ENCODE results near the gene AOX1.
"Not testable (repeated sequence)": the region's sequence is repeated elsewhere in the genome, so short reads cannot be mapped to it uniquely, and the experiment has no call there.

AOX1 gene

GRCh38 chr2:200602584-200602983 is 16.8 kb downstream of the AOX1 start:
- DNase-seq (ENCODE audit: low spot score): no peak

- no peak for DNase-seq (ENCODE audit: low spot score)
Measured at GRCh38 chr2:200603972-200604371, 18.2 kb downstream of the AOX1 start.

DNA sequence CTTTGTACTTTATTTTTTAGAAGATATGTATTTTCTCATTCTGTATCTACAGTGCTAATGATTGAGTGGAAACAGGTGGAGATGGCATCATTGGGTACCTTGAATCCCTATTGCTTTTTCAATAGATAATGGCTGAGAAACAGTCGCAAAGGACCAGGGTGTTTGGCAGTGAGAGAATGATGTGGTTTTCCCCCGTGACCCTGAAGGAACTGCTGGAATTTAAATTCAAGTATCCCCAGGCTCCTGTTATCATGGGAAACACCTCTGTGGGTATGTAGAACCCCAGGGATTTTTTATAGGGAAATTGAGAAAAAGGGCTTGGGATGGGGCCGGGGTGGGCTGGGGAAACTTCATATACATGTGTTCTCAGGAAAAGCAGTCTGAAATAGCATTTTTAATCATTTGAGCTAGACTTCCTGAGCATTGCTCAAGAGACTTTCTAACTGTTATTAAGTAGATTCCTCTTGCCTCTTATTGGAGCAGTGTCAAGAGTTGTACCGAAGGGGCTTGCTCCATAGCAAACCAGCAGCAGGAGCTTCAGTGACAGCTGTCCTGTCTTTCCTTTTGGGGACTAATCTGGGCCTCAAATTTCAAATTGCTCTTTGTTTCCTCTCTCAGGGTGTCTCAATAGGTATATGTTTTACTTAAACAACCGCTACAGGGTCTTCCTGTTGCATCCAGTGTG is 18.9 kb downstream of the AOX1 start:
- DNase-seq (ENCODE audit: low spot score): no peak

GRCh38 chr2:200608341-200609027 is 22.7 kb downstream of the AOX1 start:
- no peak for DNase-seq (ENCODE audit: low spot score)

DNA sequence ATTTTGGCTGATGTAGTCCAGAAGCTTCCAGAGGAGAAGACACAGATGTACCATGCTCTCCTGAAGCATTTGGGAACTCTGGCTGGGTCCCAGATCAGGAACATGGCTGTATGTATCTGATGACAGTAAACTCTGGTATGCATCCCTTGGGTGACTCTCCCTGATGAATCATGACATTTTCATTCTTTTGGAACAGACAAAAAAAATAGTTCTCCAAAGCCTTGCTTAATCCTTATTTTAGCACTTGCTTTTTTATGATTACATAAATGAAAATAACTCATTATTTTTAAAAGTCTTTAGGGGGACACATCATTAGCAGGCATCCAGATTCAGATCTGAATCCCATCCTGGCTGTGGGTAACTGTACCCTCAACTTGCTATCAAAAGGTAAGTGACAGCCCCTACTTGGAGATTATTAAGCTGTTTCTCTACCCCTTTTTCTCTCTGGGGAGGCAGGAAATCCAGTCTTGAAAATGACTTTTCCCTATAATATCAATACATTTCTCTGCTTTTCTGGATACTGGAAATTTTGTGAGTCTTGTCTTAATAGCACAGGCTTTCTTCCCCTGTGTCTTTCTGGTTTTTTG is 23.3 kb downstream of the AOX1 start:
- no peak for DNase-seq (ENCODE audit: low spot score)

DNA sequence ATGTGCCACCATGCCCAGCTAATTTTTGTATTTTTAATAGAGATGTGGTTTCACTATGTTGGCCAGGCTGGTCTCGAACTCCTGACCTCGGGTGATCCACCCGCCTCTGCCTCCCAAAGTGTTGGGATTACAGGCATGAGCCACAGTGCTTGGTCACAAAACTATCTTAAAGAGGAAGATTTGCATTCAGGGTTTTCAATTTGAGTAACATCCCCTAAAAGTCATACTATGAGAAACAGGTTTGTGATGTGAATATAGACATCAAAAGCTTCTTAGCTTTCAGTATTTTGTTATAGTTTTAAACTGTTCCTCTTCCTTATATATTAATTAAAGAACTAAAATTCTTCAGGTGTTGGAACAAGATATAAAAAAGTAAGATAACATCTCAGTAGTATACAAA is 24.4 kb downstream of the AOX1 start:
- DNase-seq (ENCODE audit: low spot score): not testable (repeated sequence)

DNA sequence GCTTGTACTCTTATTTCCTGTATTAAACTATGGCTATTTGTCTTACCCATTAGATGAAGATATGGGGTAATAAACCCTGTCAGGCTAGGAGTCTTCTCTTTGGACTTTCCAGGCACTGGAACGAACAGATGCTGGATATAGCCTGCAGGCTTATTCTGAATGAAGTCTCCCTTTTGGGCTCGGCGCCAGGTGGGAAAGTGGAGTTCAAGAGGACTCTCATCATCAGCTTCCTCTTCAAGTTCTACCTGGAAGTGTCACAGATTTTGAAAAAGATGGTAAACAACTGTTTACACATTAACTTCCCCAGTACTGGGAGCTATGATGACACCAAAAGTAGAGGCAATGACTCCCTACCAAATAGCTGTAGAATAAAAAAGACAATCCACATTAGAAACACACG is 27.9 kb downstream of the AOX1 start:
- DNase-seq (ENCODE audit: low spot score): no peak

DNA sequence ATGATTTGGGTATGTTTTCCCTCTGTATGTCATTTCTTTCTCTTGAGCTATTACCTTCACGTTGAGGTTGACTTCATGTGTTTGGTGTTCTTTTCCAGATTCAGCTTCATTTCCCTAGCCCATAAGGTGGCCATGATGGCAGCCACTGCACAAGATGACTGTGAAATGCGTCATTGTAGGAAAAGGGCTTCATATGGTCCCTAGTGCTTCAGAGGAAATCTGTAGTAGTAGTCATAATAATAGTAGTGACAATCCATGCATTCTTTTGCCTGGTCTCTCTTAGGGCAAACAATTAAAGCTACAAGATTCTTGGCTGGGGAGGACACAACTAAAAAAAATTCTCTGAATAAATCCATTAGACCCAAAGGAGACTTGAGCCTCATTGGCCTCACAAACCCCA is 28.4 kb downstream of the AOX1 start:
- no peak for DNase-seq (ENCODE audit: low spot score)

DNA sequence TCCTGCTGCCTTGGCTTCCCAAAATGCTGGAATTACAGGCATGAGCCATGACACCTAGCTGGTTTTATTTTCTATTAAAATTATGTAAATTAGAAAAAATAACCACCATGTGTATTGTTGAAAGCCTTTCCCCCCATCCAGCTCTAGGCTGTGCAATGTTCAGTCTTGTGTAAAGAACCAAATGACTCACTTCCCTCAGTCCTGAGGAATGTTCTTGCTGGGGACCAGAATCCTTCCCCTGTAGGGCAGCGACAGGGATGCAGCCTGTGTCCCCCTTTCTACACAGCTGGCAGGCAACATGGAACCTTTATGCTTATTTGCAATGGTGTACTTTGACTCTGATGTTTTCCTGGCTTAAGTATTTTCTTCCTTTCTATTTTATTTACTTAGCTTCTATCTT is 29.4 kb downstream of the AOX1 start:
- no peak for DNase-seq (ENCODE audit: low spot score)

GRCh38 chr2:200616193-200616592 is 30.4 kb downstream of the AOX1 start:
- DNase-seq (ENCODE audit: low spot score): no peak

GRCh38 chr2:200616656-200617055 is 30.8 kb downstream of the AOX1 start:
- no peak for DNase-seq (ENCODE audit: low spot score)

GRCh38 chr2:200617156-200618053 is 31.6 kb downstream of the AOX1 start:
- no peak for DNase-seq (ENCODE audit: low spot score)

GRCh38 chr2:200618054-200618419 is 32.2 kb downstream of the AOX1 start:
- DNase-seq (ENCODE audit: low spot score): no peak

GRCh38 chr2:200618590-200619021 is 32.8 kb downstream of the AOX1 start:
- no peak for DNase-seq (ENCODE audit: low spot score)

DNA sequence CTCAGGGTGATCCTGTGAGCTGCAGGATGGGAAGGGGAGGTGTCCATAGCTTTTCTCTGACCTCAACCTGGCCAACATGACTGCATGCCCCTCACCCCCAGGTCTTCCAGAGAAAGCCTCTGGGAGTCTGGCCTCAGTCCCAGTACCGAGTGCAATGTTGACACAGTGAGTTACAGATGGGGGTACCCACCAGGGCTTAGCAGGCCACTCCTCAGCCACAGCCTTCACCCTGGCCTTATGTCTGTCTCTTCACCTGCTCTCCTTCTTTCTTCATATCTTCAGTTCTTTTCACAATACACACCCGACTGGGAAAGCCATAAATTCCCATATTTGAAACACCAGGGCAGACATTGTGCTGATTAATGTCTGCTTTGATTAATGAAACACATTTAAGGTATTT is 33.5 kb downstream of the AOX1 start:
- DNase-seq (ENCODE audit: low spot score): no peak

DNA sequence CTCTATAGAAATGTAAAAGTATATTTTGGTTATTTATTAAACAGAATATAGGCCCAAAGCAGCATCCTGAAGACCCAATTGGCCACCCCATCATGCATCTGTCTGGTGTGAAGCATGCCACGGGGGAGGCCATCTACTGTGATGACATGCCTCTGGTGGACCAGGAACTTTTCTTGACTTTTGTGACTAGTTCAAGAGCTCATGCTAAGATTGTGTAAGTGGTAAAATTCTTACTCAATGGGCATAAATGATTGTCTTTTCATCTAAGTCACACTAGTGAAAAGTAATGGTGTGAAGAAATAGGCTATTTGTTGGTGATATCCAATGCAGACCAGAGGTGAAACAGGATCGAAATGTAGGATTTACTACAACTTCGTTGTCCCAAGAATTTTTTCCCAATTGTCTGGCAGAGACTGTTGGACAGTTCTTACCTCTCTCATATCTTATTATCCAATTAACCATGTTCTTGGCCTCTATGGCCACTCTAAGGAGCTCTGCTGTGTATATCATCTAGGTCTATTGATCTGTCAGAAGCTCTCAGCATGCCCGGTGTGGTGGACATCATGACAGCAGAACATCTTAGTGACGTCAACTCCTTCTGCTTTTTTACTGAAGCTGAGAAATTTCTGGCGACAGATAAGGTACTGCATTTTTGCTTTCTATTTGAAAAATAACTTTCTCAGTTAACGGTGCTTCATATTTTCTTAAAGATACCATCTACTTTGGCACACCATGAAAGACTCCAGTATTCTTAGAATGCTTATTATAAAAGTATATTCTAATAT is 35.0 kb downstream of the AOX1 start:
- DNase-seq (ENCODE audit: low spot score): no peak

DNA sequence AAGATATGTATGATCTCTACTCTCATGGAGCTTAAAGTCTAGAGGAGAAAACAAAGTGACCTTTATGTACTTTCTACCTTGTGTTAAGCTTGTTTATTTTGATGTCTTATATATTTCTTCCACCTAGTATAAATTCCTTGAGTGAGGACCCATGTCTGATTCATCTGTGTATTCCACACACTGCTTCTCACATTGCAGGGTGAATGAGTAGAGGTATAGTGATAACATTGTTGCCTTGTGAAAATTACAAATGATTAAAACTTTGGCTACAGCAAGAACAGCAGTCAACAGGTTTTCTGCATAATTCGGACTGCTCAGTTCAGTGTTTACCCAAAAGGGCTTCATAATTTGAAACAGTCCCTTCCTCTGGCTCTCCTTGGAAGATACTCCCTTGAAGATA is 36.3 kb downstream of the AOX1 start:
- no peak for DNase-seq (ENCODE audit: low spot score)

- no peak for DNase-seq (ENCODE audit: low spot score)
Measured at GRCh38 chr2:200624026-200624425, 38.2 kb downstream of the AOX1 start.

DNA sequence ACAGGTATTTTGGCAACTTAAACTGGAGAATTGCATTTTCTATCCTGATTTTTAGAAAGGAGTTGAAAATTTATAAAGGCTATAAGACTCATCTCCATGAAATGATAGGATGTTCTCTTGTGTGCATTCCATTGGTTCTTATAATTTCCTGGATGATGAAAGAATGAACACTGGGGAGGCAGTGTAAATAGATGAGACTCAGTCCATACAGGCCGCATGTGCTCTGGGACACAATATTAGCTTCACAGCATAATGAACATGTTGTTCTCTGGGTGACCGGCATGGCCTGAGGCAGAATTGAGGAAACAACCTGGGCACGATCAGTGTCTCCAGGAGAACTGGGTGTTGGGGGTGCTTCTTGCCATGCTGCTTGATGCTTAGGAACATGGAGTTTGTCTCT is 38.8 kb downstream of the AOX1 start:
- no peak for DNase-seq (ENCODE audit: low spot score)

GRCh38 chr2:200625282-200625681 is 39.5 kb downstream of the AOX1 start:
- no peak for DNase-seq (ENCODE audit: low spot score)

- no peak for DNase-seq (ENCODE audit: low spot score)
Measured at GRCh38 chr2:200625958-200626363, 40.1 kb downstream of the AOX1 start.

Measured in CD4-positive, alpha-beta T cell treated with Interleukin-15 for 4 hours (primary cell).